ENCODE data around the gene PCSK4. TPM values are rescaled to one million over a fixed set of nuclear protein-coding genes. Genes with fewer than 3 reads are reported as not detected.
A peak's percentile ranks its signal among the peaks of the same experiment; 100 is the strongest.

The PCSK4 gene
- total RNA-seq, 4 donors from 2014 or later: 1.4 to 2.4 (median 2.2) TPM

DNA sequence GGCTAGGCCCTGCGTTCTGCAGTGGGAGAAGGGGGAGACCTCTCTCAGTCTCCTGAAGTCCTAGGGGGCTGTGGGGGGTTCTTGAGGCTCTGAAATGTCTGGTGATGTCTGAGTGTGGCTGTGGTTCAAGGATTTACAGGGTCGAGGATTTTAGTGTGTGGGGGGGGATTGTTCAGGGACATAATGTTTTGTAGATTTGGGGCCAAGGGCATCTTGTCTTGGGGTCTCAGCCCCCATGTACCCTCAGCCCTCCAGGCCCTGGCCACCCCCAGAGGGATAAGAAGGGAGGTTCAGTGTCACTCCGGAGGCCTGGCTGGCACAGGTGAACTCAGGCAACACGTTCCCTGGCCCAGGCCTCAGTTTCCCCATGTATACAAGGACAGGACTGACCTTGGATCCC is 42.6 kb downstream of the PCSK4 start:
- TF ChIP-seq, protein P1, sequence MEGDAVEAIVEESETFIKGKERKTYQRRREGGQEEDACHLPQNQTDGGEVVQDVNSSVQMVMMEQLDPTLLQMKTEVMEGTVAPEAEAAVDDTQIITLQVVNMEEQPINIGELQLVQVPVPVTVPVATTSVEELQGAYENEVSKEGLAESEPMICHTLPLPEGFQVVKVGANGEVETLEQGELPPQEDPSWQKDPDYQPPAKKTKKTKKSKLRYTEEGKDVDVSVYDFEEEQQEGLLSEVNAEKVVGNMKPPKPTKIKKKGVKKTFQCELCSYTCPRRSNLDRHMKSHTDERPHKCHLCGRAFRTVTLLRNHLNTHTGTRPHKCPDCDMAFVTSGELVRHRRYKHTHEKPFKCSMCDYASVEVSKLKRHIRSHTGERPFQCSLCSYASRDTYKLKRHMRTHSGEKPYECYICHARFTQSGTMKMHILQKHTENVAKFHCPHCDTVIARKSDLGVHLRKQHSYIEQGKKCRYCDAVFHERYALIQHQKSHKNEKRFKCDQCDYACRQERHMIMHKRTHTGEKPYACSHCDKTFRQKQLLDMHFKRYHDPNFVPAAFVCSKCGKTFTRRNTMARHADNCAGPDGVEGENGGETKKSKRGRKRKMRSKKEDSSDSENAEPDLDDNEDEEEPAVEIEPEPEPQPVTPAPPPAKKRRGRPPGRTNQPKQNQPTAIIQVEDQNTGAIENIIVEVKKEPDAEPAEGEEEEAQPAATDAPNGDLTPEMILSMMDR (IDR thresholded peaks at IDR 0.05): no peak
- DNase-seq (ENCODE audit: low spot score) (no peak), ATAC-seq (ENCODE audit: low FRiP score) (no peak)

DNA sequence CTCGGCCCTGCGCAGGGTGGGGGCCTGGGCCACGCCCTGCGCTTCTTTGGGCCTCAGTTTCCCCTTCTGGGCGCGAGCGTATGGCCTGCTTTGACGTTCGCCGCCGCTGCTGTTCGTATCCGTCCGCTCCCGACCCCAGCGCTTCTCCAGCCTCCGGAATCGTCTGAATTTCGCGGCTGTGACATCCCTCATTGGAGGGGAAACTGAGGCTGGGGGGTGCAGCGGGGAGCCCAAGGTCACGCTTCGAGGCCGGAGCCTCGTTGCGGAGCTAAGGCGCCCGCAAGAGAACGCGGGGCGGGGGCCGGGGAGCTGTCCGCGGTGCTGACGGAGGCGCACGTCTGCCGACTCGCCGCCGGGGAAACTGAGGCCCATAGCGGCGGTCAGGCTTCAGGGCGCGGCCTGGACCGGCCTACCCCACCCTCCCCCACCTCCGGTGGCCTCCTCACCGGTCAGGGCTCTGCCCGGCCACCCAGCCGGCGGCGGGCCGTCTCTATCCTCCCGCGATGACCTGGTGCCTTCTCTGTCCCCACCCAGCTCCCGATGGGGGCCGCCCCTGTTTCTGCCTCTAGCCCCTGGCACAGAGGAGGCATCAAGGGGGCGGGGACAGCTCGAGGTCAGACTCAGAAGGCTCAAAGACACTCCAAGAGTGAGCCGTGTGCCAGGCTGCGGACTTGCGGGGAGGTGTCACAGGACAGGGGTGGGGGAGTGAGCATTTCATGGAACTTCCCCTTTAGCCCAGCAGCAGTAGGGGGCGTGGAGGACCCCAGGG is 43.3 kb downstream of the PCSK4 start:
- TF ChIP-seq, protein P1 (IDR thresholded peaks at IDR 0.05): no peak
- no peak for DNase-seq (ENCODE audit: low spot score)
- no peak for ATAC-seq (ENCODE audit: low FRiP score)

DNA sequence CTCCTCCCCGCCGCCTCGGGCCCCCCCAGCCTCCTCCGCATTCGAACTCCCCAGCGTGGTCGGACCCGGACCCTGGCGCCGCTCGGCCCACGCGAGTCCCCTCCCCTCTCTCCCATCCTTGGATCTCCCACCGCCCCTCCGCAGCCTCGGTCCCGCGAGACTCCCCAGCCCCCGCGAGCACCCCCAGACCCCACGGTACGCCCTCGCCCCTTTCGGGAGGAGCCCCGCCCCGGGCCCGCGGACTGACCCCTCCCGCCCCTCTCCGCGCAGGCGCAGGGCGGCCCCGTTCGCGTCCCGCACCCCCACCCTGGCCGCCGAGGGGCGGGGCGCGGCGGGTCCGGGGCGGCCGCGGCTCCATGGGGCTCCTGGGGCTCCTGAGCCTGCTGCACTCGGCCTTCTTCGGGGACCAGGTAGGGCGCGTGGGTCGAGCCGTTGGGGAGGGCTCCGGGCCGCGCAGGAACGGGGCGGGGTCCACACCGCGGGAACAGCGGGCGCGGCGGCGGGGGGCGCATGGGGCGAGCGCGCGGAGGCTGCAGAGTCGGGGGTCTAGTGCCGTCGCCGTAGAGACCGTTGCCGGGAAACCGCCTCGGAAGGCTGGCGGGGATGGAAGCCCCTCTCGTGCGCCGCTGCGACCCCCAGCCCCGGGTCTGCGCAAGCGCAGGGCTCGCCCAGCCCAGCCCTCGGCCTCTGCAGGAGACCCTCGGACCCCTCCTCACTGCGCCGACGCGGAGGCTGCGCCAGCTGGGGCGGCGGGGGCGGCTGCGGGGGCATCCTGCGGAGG is 44.0 kb downstream of the PCSK4 start:
- TF ChIP-seq, protein P1 (IDR thresholded peaks at IDR 0.05): no peak
- no peak for ATAC-seq (ENCODE audit: low FRiP score)
- DNase-seq (ENCODE audit: low spot score): no peak

DNA sequence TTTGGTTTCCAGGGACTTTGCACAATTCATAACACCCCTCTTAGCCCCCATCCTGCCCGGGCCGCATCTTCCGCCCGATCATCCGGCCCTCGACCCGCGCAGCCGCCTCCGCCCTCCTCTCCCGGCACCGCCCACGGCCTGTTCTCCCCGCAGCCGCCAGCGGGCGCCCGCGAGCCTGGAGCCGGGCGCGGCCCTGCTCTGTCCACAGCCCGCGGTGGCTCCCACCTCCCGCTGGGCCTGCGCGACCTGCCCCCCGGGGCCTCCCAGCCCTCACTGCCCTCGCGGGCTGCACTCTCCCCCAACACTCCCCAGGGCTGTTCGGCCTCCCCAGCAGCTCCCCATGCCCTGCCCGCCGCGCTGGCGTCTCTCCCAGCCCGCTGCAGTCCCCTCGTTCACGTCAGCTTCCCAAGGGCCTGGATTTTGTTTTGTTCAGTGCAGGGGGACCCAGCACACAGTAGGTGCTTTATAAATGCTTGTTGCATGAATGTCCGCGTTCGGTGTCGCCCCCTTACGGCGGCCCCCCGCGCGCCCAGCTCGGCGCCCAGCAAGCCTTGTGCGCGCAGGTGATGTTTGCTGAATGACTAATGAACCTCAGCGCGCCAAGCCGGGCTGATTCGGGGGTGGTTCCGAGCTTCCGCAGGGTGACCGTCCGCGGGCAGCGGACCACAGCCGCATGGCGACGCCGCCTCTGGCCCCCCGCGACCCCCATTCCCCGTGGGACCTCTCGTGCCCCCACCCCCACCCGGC is 44.8 kb downstream of the PCSK4 start:
- TF ChIP-seq, protein P1 (IDR thresholded peaks at IDR 0.05): peak in 2 of 3 donors; percentile 54 to 58
- peak; percentile 54 for DNase-seq (ENCODE audit: low spot score)

DNA sequence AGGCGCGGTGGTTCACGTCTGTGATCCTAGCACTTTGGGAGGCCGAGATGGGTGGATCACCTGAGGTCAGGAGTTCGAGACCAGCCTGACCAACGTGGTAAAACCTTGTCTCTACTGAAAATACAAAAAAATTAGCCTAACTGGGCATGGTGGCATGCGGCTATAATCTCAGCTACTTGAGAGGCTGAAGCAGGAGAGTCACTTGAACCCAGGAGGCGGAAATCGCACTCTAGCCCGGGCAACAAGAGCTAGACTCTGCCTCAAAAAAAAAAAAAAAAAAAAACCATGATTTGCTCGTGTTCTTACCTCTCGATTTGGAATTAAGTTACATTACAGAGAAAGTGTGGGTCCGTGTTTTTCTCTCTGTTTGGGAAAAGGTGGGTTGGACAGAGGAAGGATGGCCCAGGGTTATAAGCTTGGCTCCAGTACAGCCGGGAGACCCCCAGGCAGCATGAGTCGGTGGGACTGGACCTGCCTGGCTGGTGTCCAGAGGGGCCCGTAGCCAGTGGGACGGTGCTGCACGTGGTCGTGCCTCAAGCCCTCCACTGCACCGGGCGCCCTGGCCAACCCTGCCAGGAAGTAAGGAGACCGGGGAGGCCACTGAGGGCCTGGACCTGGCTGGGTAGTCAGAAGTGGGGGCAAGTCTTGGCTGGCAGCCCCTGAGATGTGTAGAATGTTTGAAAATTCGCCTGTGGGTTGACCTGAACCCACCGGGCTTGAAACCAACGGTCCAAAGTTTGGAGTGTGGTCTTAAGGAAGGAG is 48.3 kb downstream of the PCSK4 start:
- TF ChIP-seq, protein P1 (IDR thresholded peaks at IDR 0.05): no peak
- no peak for DNase-seq (ENCODE audit: low spot score)
- ATAC-seq (ENCODE audit: low FRiP score): no peak

More for the DNA sequence above, 44.8 kb downstream of the PCSK4 start:
- ATAC-seq (ENCODE audit: low FRiP score): peak; percentile 83

DNA sequence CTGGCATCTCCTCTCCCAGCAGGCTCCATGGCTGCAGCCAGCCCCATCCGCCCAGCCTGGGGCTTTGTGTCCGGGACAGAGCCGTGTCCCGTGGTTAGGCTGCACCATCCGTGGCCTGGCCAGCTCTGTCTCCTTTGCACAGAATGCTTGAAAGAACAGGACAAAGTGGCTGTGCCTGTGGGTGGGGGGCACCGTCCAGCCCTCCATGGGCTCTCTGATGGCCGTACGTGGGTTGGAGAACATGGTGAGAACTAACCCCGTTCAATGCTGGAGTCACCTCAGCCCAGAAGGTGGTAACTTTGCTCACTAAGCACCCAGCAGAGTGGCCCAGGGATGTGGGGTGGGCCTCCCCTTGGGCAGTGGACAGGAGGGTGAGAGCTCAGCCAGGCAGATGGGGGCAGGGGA is 49.1 kb downstream of the PCSK4 start:
- TF ChIP-seq, protein P1 (IDR thresholded peaks at IDR 0.05): no peak
- DNase-seq (ENCODE audit: low spot score) (no peak), ATAC-seq (ENCODE audit: low FRiP score) (no peak)
